A673 (cell line): Measurements from ENCODE around the gene GALNT14.

Experiments
- CTCF ChIP-seq: fragments of 300-800, 200-600 bp; sonication (generic); conservative IDR thresholded peaks from 2 replicates; pipeline ENCODE4 v1.5.1; 2017; ENCODE audit warnings: low read depth, mild to moderate bottlenecking, antibody characterized with exemption, low read length, moderate library complexity, mixed read lengths
- EZH2 ChIP-seq: fragments of 200-600 bp; sonication (generic); IDR thresholded peaks from 2 replicates; pipeline ENCODE4 v1.6.1; 2017; ENCODE audit warnings: borderline replicate concordance, low read depth, mild to moderate bottlenecking, mixed read lengths, antibody characterized with exemption, low read length; ENCODE audit not compliant: poor library complexity, severe bottlenecking

- TF ChIP-seq EZH2, result no peak
- no peak for TF ChIP-seq CTCF
Observed at GRCh38 chr2:31097962-31098613, 40.2 kb downstream of the GALNT14 start.
